GM21515 (cell line): Measurements from ENCODE around the gene LRRTM4.

ENCODE experiments used
- ATAC-seq: cut with Tn5 transposase; IDR thresholded peaks from one replicate; pipeline ENCODE4 v1.9.1; 2021; ENCODE audit not compliant: unreplicated experiment

The LRRTM4 gene

DNA sequence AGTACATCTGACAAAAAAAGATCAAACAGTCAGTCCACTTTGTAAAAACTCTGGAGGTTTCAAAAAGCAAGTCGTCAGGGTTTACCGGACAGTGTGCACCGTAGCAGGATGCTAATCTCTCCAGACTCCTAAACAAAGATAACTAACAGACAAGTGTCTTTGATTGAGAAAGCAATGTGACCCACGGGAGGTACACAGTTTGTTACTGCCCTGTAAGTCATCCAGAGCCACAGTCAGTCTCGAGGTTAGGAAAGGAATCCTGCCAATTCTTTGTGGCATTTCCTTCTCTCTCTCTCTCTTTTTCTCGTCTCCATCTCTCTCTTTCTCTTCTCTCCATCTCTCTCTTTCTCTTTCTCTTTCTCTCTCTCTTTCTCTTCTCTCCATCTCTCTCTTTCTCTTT is 42.8 kb downstream of the LRRTM4 start:
- ATAC-seq: no peak

DNA sequence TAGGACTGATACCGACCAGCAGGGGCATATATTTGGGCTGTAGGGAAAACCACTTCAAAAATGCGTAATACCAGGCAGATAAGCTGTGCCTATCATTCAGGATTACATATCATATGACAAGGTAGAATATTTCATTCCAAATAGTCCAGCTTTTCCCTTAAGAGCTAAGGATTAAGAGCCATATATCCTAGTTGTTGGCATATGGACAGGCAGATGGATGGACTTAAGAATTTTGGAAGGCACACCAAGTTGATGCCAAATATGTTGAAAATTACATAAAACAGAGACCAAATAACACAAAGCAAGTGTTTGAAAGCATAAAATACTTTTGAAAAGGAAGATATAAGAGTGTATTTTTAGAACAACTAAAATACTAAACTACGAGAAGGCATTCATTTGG is 52.1 kb downstream of the LRRTM4 start:
- no peak for ATAC-seq

DNA sequence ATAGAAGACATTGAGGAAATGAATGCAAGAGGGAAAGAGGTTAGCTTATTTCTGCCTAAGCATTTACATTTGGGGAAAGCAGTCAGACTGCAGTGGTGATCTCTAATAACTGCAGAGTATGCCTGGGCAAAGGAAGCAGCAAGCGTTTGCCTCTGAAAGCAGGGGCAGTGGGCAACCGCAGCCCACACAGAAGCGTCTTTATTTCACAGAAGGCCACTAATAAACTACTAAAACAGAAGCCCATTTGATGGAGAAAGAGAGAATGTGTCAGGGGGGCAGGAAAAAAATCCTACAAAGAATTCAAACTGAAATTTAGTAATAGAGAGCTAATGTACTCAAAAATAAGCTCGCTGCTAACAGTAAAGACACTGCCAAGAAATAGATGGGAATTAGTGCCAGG is 53.1 kb downstream of the LRRTM4 start:
- no peak for ATAC-seq

DNA sequence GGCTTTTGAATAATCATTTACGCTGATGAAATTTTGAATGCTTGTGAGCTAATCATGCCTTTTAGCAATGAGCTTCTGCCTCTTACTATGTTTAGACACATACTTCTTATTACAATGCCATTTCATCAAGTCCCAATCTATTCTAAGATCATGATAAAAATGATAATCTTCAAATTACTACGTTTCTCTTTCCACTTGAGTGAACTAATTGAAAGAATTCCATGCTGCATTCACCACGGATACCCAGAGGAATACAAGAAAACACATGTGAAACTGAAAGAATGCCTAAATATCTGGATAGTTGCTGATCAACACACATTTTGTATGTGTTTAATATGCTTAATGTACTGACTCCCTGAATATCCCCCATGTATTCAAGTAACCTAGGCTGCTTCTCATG is 62.3 kb downstream of the LRRTM4 start:
- ATAC-seq: no peak

DNA sequence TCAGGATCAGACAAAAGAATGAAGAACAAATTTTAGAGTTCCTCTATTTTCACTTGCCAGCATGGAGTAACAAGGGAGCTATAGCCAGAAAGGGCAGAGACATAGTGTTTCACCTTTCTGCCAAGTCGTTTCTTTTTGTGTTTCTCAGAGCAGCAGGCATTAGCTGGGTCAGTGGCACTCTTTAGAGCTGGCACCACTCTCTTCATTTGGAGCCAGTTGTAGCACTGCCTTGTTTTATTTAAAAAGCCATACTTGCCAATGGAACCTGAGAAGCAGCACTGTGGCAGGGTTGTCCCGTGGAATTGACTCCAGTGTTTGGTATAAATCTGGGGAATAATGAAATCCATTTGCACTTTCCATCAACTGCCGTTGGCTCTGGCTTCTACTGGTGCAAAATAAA is 64.0 kb downstream of the LRRTM4 start:
- ATAC-seq: no peak

DNA sequence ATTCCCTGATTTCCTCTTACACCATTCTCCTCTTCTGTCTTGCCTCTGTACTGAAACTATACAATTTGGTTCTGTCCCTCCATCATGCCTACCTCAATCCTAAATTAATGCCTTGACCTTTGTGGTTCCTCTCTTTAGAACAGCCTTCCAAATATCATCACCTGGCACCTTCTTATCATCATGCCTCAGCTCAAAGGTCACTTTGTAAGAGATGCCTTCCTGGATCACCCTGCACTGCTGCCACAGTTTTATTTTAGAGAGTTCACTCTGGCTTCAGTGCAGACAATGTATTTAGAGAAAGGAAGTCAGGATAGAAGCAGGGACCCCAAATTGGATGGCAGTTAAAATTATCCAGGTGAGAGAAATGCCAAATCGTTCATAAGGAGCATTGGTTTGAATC is 64.5 kb downstream of the LRRTM4 start:
- no peak for ATAC-seq

DNA sequence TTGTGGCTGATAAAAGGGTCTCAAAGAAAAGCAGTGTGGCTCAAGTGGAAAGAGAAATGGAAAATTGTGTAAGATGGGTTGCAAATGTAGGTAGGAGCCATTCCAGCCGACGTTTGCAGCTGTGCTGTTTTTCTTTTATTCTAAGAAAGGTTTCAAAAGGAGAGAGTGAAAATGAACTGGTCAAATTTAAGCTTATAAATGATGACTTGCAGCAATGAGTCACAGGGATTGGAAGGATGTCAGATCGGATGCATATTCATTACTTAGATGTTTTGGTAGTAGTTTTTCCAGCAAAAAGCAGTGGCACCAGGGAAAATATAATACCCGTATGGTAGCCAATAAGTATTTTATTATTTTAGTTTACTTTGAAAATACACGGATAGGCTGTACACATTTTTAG is 79.1 kb downstream of the LRRTM4 start:
- no peak for ATAC-seq

DNA sequence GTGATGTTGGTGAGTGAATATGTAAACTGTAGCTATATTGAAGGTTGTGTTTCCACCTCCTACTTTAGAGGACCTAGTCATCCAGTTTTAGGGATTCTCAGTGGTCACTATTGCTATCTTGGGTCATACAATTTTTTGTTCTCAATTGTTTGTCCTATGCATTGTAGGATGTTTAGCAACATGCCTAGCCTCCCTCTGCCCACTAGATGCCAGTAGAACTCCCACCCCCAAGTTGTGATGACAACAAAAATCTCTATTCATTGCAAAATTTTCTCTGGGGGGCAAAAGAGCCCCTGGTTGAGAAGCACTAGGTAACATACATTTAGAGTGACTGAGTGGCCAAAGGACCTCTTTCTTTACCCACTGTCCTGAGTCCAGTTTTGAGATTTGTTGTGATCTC is 87.3 kb downstream of the LRRTM4 start:
- no peak for ATAC-seq

DNA sequence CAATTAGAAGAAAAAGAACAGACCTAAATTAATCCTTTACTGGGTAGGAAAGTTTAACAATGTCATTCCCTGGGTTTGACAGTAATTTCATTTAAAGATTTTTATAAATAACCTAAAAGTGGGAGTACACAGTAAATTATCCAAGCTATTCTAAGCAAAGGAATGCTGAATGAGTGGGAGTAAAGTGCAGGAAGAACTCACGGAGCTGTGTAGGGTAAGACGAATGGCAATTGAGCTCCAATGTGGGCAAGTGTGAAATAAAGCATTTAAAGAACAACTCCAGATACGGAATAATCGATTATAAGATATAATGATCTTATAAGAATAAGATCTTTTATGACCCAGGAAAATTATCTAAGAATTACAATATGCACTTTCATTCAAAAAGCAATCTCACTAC is 93.2 kb downstream of the LRRTM4 start:
- no peak for ATAC-seq

DNA sequence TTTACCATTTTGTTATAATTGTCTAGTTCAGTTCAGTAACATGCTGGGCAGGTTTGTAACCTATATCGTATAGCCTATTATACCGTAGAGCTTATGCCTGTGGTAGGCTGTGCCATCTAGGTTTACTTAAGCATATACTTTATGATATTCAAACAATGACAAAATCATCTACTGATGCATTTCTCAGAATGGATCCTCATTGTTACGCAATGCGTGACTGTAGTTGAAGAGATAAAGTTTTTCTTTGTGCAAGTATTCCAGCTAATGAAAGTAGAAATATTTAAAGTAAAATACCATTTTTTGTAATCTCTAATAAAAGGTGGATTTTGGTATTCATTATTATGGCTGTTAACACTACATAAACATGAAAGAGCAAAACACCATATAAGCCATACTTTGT is 100.2 kb downstream of the LRRTM4 start:
- no peak for ATAC-seq

DNA sequence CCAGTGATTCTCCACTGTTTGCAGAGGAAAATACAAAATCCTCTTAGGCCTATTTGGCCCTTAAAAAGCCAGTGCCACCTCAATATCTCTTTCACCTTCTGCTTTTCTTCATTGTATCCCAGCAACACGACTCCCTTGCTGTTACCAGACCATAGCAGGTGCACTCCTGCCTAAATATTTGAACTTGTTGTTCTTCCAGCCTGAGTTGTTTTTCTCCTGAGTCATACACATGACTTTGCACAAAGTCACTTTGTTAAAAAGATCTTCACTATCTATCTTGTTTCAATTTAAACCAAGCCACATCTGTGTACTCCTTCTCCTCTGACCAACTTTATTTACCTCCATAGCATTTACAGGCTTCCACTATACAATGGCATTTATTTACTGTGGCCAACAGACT is 103.6 kb downstream of the LRRTM4 start:
- ATAC-seq: no peak

DNA sequence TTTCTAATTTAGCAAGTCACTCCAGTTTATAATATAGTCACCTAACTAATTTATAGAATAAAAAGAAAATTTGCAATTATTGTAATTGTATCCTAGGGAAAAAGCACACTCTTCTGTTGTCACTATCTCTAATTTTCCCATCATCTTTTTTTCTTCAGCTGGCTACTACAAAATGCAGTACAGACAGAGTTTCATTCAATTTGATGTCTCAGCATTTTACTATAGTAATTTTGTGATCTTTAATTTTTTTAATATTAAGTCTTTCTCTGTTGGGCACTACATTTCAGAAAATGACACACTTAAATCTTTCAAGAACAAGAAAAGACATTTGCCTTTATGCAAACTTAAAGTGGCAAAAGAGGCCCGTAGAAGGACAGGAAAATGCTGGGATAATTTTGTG is 118.0 kb downstream of the LRRTM4 start:
- ATAC-seq: no peak

DNA sequence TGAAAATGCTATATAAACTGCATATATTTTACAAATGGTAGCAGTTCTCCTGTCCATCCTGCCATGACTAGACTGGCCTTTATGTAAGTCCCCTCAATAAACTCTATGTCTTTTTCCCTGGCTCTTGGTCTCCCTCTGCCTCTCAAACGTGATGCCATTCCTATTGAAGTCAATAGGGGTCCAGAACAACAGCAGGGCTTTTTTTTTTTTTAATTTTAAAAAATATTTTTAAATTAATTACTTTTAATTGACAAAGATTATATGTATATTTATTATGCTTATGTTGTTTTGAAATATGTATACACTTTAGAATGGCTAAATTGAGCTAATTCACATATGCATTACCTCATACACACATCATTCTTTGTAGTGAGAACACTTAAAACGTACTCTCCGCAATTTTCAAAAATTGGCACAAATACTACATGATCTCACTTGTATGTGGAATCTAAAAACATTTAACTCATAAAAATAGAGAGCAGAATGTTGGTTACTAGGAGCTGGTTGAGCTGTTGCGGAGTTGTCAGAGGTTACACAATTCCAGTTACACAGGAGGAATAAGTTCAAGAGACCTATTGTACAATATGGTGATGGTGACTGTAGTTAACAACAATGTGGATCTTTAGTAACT is 123.1 kb downstream of the LRRTM4 start:
- no peak for ATAC-seq

DNA sequence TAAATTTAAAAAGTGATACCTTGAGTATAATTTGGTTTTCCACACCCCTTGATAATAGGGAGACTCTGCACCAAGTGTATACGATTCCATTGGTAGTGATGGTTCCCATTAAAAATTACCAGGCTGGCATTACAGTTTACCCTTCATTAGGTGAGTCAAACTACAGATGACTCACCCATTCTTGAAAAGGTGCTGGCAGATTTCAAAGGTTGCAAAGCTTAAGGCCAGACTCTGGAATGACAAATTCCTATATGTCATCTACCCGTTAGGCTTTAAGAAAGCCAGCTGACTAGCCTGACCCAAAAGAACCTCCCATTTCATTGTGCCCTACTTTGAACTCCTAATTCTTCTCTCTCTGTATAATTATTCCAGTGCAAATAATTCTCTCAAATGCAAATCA is 124.4 kb downstream of the LRRTM4 start:
- no peak for ATAC-seq

DNA sequence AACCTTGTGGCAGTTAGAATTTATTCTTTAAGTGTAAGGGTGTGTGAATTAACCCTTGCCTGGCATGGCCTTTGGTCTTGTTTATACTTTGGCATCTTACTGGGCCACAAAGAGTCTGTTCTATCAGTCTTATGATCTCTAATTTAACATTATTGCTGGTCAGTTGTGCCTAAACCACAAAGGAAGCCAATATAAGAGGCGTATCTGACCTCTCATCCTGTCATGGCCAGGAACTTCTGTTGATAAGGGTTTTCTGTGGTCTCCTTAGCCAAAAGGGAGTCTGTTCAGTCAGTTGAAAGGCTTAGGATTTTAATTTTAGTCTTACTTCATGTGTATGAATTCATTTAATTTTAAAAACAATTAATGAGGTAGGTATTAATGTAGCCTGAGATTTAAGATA is 127.2 kb downstream of the LRRTM4 start:
- ATAC-seq: no peak

DNA sequence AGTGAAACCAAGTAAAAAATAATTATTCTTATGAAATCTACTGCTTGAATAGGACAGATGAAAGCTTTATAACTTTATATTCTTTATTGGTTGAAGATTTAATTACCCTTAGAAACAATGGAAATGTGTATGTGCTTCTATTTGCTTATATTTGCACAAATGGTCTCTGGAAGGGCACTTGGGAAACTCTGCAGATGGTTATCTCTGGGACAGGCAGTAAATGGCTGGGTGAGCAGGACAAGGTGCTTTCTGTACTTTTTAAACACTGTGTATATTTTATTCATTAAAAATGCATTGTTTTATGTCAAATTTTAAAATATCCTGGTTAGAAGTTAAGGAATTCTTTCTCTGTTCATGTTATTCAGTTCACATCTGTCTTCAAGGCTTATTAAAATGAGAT is 131.1 kb downstream of the LRRTM4 start:
- no peak for ATAC-seq

DNA sequence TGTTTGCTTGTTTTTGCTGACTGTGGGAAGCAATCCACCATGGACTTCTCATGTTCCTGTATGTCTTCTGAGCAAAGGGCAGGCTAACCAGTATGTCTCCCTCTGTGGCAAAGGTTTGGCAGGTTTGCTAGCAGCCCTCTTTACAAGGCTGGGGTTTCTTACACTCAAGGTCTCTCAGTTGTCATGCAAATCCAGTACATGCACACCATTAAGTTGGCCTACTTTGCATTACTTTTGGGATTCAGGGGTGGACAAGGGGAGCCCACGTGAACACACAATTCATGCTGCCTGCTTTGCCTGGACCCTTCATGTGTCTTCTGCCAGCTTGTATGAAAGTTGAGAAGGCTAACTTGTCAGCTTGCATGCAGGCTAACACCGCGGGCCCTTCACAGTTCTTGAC is 134.9 kb downstream of the LRRTM4 start:
- no peak for ATAC-seq

DNA sequence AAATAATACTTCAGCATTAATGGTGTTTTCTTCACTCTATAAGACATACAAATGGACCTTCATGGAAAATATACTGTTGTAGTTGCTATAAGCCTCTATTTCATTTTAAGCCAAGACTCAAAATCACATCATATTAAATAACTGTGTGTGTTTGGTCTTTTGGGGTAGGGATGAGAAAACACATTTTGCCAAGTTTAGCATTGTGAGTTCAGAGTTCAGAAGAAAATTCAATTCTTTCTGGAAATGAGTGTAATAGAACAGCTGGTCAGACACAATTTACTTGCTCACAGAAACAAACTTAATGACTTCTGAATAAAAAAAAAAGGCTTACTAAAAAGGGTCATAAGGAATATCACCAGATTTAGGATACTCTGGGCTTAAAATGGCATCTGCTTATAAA is 149.5 kb downstream of the LRRTM4 start:
- ATAC-seq: no peak

DNA sequence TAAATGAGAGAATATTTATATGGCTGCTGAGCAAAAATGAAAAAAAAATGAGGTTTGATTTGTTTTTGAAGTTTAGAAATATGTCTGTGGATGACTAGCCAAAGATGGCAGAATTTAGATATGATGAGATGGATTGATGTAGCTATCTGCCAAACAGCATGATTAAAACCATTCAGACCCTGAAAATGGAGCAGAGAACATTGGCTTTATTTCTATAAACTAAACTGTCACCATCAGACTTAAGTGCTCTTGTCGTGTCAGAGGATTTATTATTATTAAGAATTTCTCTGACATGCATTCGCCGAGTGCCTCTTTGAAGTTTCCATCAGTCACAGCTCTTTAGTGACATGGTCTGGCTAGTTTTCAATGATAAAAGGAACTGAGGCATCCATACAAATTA is 151.7 kb downstream of the LRRTM4 start:
- no peak for ATAC-seq

DNA sequence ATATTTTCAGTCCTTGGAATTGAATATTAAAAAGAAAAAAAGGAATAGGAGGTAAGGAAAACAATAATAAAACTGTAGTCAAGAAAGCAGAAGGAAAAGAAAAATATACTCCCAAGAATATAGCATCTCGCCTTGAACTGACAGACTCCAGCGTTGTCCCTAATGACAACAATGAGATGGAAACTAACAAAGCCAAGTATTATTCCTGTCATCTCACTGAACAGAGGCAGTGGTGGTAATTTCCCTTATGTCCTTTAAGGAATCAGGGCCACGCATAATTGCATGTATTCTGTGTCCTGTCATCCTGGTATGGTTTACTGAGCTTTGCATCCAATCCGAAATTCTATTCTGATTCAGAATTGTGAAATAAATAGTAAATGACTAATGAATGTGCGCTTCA is 158.9 kb downstream of the LRRTM4 start:
- no peak for ATAC-seq

DNA sequence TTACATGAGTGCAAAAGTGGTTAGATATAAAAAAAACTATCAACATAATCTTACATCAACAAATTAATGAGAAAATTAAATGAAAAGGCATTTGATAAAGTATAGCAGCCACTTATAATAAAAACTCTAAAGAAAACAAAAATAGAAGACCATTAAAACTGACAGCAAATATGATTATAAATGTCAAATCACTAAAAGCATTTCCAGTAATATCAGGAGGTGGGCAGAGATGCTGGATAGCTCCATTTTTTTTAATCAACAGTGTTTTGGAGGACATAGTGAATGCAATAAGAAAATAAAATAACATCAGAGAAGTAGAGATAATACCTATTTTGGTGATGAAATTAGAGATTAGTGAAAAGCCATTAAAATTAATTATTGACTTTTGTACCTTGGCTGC is 173.4 kb downstream of the LRRTM4 start:
- no peak for ATAC-seq

DNA sequence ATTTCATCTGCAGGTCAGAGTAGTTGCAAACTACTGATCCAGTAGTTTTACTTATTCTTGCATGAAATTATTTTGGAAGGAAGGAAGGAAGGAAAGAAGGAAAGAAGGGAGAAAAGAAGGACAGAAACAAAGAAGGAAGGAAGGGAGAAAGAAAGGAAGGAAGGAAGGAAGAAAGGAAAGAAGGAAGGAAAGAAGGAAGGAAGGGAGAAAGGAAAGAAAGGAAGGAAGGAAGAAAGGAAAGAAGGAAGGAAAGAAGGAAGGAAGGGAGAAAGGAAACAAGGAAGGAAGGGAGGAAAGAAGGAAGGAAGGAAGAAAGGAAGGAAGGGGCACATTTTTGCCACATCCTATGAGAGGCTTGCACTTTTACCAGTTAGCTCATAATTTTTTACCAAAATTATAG is 186.2 kb downstream of the LRRTM4 start:
- ATAC-seq: no peak

DNA sequence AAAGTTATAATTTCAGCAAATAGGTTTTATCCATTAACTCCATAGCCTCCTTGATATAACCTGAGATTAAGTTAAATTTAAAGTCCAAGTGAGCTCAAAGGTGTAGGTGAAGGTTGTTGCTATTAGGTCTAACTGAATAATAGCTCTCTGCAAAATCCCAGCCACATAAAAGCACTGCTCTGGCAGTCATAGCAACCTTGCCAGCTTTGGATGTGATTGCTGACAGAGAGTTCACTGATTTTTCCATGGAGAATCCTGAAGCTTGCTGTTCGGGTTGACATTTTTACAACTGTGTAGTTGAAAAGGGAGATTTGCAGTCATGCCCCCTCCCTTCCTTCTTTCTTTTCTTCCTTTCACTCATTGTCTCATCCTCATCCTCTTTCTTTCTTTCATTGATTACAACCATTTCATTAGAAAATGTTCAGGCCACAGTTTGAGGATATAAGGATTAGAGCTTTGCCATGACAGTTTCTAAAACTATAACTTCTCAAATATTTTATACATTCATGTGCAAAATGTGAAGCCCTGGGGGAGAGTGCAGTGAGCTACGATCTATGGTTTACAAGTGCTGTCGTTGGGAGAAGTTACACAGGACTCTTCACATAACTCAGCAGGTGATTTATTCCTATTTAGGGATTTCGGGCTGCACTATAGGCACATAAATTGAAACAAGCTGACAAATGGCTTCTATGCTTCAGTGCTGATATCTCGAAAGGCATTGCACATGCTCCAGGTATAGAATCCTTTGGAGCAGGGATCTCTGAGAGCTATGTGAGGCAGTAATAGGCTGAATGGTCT is 193.8 kb downstream of the LRRTM4 start:
- ATAC-seq: no peak
